ENCODE measurements around the gene SOHLH1. TPM values are rescaled to one million over a fixed set of nuclear protein-coding genes. Genes with fewer than 3 reads are reported as not detected.

SOHLH1 gene
- total RNA-seq, 1 experiment from 2014 or later = not detected

DNA sequence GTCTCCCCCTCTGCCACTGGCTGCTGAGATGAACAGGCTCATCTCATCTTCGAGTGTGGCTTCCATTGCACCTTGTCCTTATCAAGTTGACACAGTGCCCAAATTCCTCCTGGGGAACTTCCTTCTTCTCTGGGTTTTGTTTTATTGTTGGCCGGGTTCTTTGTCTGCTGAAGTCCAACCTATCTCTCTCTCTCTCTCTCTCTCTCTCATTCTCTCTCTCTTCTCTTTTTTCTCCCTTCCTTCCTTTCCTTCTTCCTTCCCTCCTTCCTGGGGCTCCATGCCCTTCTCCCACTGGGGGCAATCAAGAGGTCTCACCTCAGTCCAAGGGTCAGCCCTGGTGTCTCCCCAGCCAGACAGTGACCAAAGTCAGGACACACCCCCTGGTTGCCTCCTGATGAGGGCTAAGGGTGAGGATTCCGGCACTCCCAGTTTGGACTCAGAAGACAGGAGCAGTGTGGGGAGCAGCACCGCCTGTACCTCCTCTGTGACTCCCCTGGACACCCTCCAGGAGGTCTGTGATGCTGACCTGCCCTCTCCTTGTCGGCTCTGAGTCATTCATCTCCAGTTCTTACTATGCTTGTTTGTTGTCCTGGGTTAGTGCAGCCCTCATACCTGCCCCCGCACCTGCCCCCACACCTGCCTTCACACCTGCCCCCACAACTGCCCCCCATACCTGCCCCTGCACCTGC, 33.4 kb upstream of the SOHLH1 start (continued):
- TF ChIP-seq STAT6 (CRISPR knock-in tag; conservative IDR thresholded peaks at IDR 0.05; ENCODE audit: low read depth) = no peak

- CTCF ChIA-PET = no interaction called here
- Mint-ChIP-seq H3K36me3 (peaks cover 21% of the 10 kb centered on the region), H3K4me1 (peaks cover 6% of the 10 kb centered on the region), H3K9me3 (peaks cover 20% of the 10 kb centered on the region), H3K27me3 (ENCODE audit: low read depth) (peaks cover 7% of the 10 kb centered on the region), H3K4me3 (no peak overlapping the region), H3K27ac (no peak overlapping the region)
- POLR2A ChIA-PET = no interaction called here
- ATAC-seq = no peak
- no peak for DNase-seq (ENCODE audit: low spot score)
- TF ChIP-seq ZBTB43 (CRISPR knock-in tag; IDR thresholded peaks at IDR 0.05) (no peak), ERG (CRISPR knock-in tag; IDR thresholded peaks at IDR 0.05) (no peak), MXD4 (CRISPR knock-in tag; IDR thresholded peaks at IDR 0.05; ENCODE audit: borderline replicate concordance) (no peak), EMX1 (CRISPR knock-in tag; IDR thresholded peaks at IDR 0.05) (no peak), ZNF281 (CRISPR knock-in tag; IDR thresholded peaks at IDR 0.05) (no peak), GABPB1 (CRISPR knock-in tag; IDR thresholded peaks at IDR 0.05) (no peak), OVOL2 (CRISPR knock-in tag; IDR thresholded peaks at IDR 0.05; ENCODE audit: borderline replicate concordance) (no peak), IRF2 (CRISPR knock-in tag; IDR thresholded peaks at IDR 0.05; ENCODE audit: borderline replicate concordance, low read depth) (no peak), ATF1 (CRISPR knock-in tag; IDR thresholded peaks at IDR 0.05) (no peak), RELA (CRISPR knock-in tag; IDR thresholded peaks at IDR 0.05; ENCODE audit: borderline replicate concordance) (no peak), NR1H2 (CRISPR knock-in tag; IDR thresholded peaks at IDR 0.05) (no peak), ZMAT4 (CRISPR knock-in tag; IDR thresholded peaks at IDR 0.05) (no peak), MAX (CRISPR knock-in tag; IDR thresholded peaks at IDR 0.05) (no peak), E2F5 (CRISPR knock-in tag; IDR thresholded peaks at IDR 0.05) (no peak)
- TF ChIP-seq, protein P1, sequence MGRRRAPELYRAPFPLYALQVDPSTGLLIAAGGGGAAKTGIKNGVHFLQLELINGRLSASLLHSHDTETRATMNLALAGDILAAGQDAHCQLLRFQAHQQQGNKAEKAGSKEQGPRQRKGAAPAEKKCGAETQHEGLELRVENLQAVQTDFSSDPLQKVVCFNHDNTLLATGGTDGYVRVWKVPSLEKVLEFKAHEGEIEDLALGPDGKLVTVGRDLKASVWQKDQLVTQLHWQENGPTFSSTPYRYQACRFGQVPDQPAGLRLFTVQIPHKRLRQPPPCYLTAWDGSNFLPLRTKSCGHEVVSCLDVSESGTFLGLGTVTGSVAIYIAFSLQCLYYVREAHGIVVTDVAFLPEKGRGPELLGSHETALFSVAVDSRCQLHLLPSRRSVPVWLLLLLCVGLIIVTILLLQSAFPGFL (CRISPR knock-in tag; IDR thresholded peaks at IDR 0.05; ENCODE audit: borderline replicate concordance) = no peak
- TF ChIP-seq, protein P2, sequence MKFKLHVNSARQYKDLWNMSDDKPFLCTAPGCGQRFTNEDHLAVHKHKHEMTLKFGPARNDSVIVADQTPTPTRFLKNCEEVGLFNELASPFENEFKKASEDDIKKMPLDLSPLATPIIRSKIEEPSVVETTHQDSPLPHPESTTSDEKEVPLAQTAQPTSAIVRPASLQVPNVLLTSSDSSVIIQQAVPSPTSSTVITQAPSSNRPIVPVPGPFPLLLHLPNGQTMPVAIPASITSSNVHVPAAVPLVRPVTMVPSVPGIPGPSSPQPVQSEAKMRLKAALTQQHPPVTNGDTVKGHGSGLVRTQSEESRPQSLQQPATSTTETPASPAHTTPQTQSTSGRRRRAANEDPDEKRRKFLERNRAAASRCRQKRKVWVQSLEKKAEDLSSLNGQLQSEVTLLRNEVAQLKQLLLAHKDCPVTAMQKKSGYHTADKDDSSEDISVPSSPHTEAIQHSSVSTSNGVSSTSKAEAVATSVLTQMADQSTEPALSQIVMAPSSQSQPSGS (CRISPR knock-in tag; IDR thresholded peaks at IDR 0.05; ENCODE audit: borderline replicate concordance, low read depth) = no peak
- TF ChIP-seq, protein P3, sequence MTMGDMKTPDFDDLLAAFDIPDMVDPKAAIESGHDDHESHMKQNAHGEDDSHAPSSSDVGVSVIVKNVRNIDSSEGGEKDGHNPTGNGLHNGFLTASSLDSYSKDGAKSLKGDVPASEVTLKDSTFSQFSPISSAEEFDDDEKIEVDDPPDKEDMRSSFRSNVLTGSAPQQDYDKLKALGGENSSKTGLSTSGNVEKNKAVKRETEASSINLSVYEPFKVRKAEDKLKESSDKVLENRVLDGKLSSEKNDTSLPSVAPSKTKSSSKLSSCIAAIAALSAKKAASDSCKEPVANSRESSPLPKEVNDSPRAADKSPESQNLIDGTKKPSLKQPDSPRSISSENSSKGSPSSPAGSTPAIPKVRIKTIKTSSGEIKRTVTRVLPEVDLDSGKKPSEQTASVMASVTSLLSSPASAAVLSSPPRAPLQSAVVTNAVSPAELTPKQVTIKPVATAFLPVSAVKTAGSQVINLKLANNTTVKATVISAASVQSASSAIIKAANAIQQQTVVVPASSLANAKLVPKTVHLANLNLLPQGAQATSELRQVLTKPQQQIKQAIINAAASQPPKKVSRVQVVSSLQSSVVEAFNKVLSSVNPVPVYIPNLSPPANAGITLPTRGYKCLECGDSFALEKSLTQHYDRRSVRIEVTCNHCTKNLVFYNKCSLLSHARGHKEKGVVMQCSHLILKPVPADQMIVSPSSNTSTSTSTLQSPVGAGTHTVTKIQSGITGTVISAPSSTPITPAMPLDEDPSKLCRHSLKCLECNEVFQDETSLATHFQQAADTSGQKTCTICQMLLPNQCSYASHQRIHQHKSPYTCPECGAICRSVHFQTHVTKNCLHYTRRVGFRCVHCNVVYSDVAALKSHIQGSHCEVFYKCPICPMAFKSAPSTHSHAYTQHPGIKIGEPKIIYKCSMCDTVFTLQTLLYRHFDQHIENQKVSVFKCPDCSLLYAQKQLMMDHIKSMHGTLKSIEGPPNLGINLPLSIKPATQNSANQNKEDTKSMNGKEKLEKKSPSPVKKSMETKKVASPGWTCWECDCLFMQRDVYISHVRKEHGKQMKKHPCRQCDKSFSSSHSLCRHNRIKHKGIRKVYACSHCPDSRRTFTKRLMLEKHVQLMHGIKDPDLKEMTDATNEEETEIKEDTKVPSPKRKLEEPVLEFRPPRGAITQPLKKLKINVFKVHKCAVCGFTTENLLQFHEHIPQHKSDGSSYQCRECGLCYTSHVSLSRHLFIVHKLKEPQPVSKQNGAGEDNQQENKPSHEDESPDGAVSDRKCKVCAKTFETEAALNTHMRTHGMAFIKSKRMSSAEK (CRISPR knock-in tag; IDR thresholded peaks at IDR 0.05; ENCODE audit: borderline replicate concordance) = no peak
These were observed 32.2 kb upstream of the SOHLH1 start for GRCh38 chr9:135731454-135731853.

All from WTC11 (cell line).